RCC 7860 (cell line): ENCODE results near the gene ZDHHC19.
"Not testable (repeated sequence)": the region's sequence is repeated elsewhere in the genome, so short reads cannot be mapped to it uniquely, and the experiment has no call there.

Experiments
- DNase-seq: peaks from one replicate; pipeline ENCODE4 v3.0.0-alpha.2; 2015; ENCODE audit warnings: low spot score
- FAIRE-seq: peaks from 2 replicates; lab custom pipeline; 2012; peaks lifted over from hg19 to GRCh38; lab: Jason Lieb, UNC

ZDHHC19 gene

GRCh38 chr3:196180346-196180745, 30.9 kb downstream of the ZDHHC19 start:
- FAIRE-seq, result no peak

GRCh38 chr3:196179380-196180308, 31.6 kb downstream of the ZDHHC19 start:
- FAIRE-seq, result no peak

More at GRCh38 chr3:196180346-196180745, 30.9 kb downstream of the ZDHHC19 start:
- DNase-seq, result no peak

GRCh38 chr3:196178993-196179379, 32.2 kb downstream of the ZDHHC19 start:
- DNase-seq (no peak), FAIRE-seq (no peak)

More at GRCh38 chr3:196179380-196180308, 31.6 kb downstream of the ZDHHC19 start:
- no peak for DNase-seq

DNA sequence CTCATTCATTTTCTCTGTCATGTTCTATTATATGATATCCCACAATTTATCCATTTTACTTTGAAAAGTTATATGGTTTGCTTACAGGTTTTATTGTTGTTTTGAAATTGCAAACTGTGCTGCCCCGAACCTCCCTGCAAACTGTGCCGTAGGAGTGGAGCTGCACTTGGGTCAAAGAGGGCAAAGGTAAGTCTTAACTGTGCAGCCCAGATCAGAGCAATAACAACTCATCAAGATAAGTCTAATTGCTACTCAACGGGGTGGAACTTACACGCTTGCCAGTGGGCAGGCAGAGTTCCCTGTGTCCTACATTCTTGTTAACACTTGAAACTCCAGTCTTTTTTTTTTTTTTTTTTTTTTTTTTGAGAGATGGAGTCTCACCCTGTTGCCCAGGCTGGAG, 33.2 kb downstream of the ZDHHC19 start:
- no peak for FAIRE-seq
- no peak for DNase-seq

DNA sequence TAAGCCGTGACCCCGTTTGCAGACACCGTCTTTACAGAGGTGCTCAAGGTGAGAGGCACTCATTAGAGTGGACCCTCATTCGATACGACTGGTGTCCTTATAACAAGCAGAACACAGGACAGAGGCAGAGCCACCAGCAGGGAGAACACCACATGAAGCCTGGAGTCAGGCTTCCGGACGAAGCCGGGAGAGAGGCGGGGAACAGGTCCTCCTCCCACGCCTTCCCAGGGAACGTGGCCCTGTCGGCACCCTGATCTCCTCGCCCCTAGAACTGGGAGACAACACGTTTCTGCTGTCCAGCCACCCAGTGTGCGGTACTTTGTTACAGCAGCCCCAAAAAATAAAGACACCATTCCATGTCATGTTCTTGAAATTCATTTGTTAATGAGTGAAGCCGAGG, 33.6 kb downstream of the ZDHHC19 start:
- FAIRE-seq (no peak), DNase-seq (no peak)

DNA sequence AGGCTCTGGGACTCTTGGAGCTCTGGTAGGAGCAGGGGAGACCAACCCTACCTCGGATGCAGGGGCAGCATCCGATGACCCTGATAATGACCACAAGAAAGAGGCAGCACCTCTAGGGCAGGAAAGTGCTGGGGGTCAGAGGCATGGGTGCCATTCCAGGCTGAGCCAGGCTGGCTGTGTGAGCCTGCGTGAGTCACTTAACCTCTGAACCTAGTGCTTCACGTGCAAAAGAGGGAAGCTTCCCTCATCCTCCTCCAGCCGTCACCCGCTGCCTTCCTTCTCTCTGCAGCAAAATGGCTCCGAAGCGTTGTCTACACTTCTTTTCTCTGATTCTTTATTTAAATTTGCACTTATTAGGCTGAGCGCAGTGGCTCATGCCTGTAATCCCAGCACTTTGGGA, 35.5 kb downstream of the ZDHHC19 start:
- FAIRE-seq (no peak), DNase-seq (no peak)

GRCh38 chr3:196175116-196175625, 36.0 kb downstream of the ZDHHC19 start:
- FAIRE-seq (no peak), DNase-seq (no peak)

DNA sequence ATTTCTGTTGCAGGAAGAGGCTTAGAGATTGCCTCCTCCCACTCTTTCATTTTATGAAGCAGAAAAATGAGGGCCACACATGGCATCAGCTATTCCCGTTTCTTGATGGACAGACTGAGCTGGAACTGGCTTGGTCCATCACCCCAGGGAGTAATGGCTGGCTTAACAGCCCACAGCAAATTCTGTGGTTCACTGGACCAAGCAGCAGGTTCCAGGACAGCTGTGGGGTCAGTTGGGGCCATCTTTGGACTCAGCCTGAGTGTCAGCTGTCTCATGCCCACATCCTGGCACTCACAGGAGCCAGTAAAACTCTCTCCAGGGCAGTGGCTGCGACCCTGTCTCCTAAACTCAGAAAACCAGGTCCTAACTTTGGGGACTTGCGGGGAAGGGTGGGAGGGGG, 36.5 kb downstream of the ZDHHC19 start:
- no peak for DNase-seq
- FAIRE-seq, result no peak

GRCh38 chr3:196170296-196170695, 40.9 kb downstream of the ZDHHC19 start:
- FAIRE-seq, DNase-seq: not testable (repeated sequence)

DNA sequence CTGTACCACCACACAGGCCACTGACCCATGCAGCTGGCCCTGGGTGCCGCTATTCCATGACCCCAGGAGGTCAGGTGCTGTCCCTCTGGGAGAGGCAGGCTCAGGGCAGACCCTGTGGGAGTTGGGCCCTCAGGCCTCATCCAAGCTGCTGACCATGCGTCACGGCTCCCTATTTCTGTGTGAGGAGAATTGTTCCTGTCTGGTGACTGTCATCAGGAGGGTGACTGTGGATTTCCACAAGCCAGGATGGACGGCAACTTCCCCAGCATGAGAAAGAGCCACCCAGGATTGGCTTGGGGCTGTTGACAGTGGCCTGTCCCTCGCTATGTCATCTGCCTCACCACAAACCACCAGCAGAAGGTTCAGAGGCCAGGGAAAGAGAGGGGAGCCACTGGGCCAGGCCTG, 41.4 kb downstream of the ZDHHC19 start:
- FAIRE-seq, result no peak
- no peak for DNase-seq

- FAIRE-seq (no peak), DNase-seq (no peak)
These were observed 42.3 kb downstream of the ZDHHC19 start for GRCh38 chr3:196168808-196169391.

- no peak for FAIRE-seq
These were observed 44.5 kb downstream of the ZDHHC19 start for GRCh38 chr3:196166741-196167140.

DNA sequence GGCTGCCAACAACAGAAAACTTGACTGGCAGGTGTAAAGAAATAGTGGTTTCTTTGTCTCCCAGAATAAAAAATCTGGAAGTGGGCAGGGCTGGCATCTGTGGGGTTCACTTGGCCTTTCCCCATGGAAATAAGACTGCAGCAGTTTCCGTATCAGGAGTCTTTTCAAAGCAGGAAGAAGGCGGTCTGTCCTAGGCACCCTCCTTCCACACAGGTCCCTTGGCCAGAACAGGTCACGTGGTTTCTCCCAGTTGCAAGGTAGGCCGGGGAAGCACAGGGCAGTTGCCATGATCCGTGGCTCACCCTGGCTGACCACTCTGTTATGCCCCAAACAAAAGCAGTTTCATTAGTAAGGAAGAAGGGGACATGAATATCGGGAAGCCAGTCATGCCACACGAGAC, 45.4 kb downstream of the ZDHHC19 start:
- FAIRE-seq (no peak), DNase-seq (no peak)

More at GRCh38 chr3:196166741-196167140, 44.5 kb downstream of the ZDHHC19 start:
- no peak for DNase-seq

- FAIRE-seq, DNase-seq: not testable (repeated sequence)
These were observed 46.1 kb downstream of the ZDHHC19 start for GRCh38 chr3:196165006-196165575.

GRCh38 chr3:196164576-196164975, 46.6 kb downstream of the ZDHHC19 start:
- DNase-seq (no peak), FAIRE-seq (no peak)

- no peak for FAIRE-seq
- no peak for DNase-seq
These were observed 47.3 kb downstream of the ZDHHC19 start for GRCh38 chr3:196163666-196164493.

DNA sequence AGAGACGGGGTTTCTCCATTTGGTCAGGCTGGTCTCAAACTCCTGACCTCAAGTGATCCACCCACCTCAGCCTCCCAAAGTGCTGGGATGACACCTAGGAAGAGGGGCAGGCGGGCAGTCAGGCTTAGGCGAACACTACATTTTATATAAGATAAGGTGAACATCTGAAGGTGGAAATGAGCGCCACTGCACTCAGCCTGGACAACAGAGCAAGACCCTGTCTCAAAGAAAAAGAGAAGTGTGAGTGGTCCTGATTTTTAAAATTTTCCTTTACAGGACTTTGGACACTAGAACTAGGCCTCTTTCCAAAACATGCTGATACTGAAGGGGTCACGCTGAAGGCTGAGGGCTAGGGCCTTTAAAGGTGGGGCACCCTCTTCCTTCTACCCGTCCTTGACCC, 48.0 kb downstream of the ZDHHC19 start:
- no peak for FAIRE-seq
- no peak for DNase-seq

GRCh38 chr3:196162679-196163078, 48.5 kb downstream of the ZDHHC19 start:
- no peak for DNase-seq
- no peak for FAIRE-seq

DNA sequence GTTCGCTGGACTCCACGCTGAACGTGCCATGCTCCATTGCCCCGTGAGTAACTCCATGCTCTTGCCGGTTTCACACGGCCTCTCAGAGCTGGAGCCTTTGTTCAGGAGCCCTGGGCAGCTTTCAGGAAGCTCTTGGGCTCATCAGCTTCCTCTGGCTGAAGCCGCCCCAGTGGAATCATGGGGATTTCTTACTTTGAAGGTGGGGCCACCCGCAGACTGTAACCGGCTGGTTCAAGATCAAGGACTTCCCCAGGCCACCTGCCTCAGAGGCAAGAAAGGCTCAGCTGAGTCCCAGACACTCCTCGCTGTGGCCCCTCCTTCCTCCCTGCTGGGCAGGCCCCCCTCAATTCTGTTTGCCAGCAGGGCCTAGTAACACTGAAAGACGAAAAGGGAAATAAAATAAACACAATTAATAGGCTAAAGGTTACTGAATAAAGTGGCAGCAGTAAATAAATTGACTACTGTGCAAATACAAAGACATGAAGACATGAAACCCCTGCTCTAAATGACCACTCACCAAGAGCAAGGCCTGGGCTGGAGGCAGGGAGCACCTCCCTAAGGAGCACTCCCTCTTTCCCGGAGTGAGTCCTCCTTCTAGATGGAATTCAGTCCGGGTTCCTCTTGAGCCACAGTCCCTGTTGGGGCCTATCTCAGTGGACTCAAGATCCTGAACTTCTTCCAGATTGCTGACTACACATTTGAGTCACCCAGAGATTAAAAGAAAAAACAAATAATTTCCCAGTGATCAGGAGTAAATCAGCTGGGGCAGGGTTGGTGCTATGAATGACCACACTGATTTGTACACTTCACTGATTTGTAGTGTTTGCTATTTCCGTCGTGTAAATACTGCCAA, 51.0 kb downstream of the ZDHHC19 start:
- FAIRE-seq (no peak), DNase-seq (no peak)

- FAIRE-seq, result no peak
- DNase-seq, result no peak
These were observed 51.7 kb downstream of the ZDHHC19 start for GRCh38 chr3:196159526-196159925.
